KOPT-K1 (cell line): Measurements from ENCODE around the gene GOLPH3.
"Not testable (repeated sequence)": the region's sequence is repeated elsewhere in the genome, so short reads cannot be mapped to it uniquely, and the experiment has no call there.

Experiments
- H3K27ac ChIP-seq: fragments of 200-600 bp; sonication (generic); 2 replicates; pipeline ENCODE4 v1.5.1; 2016; ENCODE audit warnings: antibody characterized with exemption, mild to moderate bottlenecking, low read depth, low read length; ENCODE audit not compliant: poor library complexity, severe bottlenecking
- H3K36me3 ChIP-seq: fragments of 200-600 bp; sonication (generic); 2 replicates; pipeline ENCODE4 v1.5.1; 2017; ENCODE audit warnings: antibody characterized with exemption, mild to moderate bottlenecking, low read length, moderate library complexity; ENCODE audit not compliant: insufficient read depth
- H3K9me3 ChIP-seq: fragments of 200-600 bp; sonication (generic); 2 replicates; pipeline ENCODE4 v1.5.1; 2017; ENCODE audit warnings: antibody characterized with exemption, low read length, mild to moderate bottlenecking; ENCODE audit not compliant: insufficient read depth, poor library complexity, severe bottlenecking

The GOLPH3 gene

DNA sequence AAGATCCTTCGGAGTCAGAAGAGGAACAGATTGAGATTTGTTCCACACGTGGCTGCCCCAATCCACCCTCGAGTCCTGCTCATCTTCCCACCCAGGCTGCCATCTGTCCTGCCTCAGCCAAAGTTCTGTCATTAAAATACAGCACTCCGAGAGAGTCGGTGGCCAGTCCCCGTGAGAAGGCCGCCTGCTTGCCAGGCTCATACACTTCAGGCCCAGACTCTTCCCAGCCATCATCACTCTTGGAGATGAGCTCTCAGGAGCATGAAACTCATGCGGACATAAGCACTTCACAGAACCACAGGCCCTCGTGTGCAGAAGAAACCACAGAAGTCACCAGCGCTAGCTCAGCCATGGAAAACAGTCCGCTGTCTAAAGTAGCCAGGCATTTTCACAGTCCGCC, 85.9 kb downstream of the GOLPH3 start:
- Histone ChIP-seq H3K27ac (no peak overlapping the region), H3K36me3 (no peaks in the 10 kb centered on the region), H3K9me3 (no peaks in the 10 kb centered on the region)

GRCh38 chr5:32087086-32088082, 86.7 kb downstream of the GOLPH3 start:
- Histone ChIP-seq H3K36me3 (no peaks in the 10 kb centered on the region), H3K9me3 (no peaks in the 10 kb centered on the region), H3K27ac (no peak overlapping the region)

DNA sequence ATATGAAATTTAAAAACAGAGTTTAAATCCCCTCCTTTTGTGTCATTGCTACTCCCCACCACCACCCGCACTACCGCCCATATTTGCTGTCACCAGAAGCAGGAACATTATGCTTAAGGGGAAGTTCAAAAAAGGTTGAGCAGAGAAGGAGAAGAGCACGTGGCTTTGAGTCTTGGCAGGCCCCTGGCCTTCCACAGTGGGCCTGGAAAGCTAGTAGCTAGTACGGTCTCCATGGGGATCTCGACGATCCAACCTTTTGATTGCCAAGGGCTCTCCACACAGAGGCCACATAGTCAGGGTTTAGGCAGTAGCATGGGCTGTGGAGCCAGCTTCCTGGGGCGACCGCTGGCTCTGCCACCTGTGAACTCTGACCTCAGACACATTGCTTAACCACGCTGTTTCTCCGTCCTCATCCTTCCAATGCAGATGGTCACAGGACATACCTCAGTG, 90.1 kb downstream of the GOLPH3 start:
- Histone ChIP-seq H3K9me3 (no peaks in the 10 kb centered on the region), H3K27ac (no peak overlapping the region), H3K36me3 (no peaks in the 10 kb centered on the region)

DNA sequence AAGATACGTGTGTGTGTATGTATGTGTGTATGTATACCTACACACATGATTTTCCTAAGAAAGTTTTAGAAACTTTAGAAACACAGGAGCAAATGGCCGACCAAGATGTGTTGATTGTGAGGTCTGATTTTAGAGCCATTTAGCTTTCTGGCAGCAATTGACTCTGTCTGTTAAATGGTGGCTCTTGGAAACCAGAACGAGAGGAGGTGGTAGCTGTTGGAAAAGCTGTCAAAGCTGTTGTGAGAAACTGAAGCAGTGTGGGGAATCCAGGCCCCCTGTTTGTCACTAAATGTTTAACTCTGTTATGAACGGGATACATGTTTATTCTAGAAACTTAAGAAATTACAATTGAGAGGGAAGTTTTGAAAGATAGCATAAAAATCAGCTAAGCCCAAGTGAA, 91.4 kb downstream of the GOLPH3 start:
- H3K27ac ChIP-seq = no peak overlapping the region
- H3K36me3 ChIP-seq = no peaks in the 10 kb centered on the region
- H3K9me3 ChIP-seq = no peaks in the 10 kb centered on the region

GRCh38 chr5:32080565-32080964, 93.6 kb downstream of the GOLPH3 start:
- not testable (repeated sequence) for H3K36me3 ChIP-seq, H3K27ac ChIP-seq, H3K9me3 ChIP-seq

DNA sequence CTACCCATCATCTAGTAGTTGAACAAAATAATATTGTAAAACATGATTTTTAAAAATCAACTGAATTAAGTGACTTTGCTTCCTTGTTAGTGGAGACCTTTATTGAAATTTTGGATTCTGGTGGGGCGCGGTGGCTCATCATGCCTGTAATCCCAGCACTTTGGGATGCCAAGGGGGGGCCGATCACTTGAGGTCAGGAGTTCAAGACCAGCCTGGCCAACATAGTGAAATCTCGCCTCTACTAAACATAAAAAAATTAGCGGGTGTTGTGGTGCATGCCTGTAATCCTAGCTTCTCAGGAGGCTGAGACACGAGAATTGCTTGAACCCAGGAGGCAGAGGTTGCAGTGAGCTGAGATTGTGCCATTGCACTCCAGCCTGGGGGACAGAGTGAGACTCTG, 95.3 kb downstream of the GOLPH3 start:
- not testable (repeated sequence) for H3K9me3 ChIP-seq, H3K27ac ChIP-seq, H3K36me3 ChIP-seq

- Histone ChIP-seq H3K27ac (no peak overlapping the region), H3K9me3 (no peaks in the 10 kb centered on the region), H3K36me3 (no peaks in the 10 kb centered on the region)
Measured at GRCh38 chr5:32076699-32077695, 97.1 kb downstream of the GOLPH3 start.
